DND-41 (cell line): ENCODE measurements around the gene ZFAND6.
A peak's percentile ranks its signal among the peaks of the same experiment; 100 is the strongest.

Experiments
- ATAC-seq: fragments of 200-7000 bp; cut with Tn5 transposase; 3 replicates; pipeline ENCODE4 v1.9.1; 2021; ENCODE audit warnings: low read depth; ENCODE audit not compliant: insufficient read depth
- DNase-seq: peaks from one replicate; pipeline ENCODE4 v3.0.0-alpha.2; 2020
- H2AFZ ChIP-seq: 2 replicates; pipeline ENCODE4 v1.6.0; 2012; ENCODE audit warnings: low read depth, low read length
- H3K27ac ChIP-seq: 2 replicates; pipeline ENCODE4 v1.5.1; 2012; ENCODE audit warnings: low read length, inconsistent platforms
- H3K27me3 ChIP-seq: fragments of 200-600 bp; sonication (generic); 2 replicates; pipeline ENCODE4 v1.6.0; 2012; ENCODE audit warnings: low read length, mild to moderate bottlenecking, inconsistent platforms; ENCODE audit not compliant: insufficient read depth, poor library complexity
- H3K36me3 ChIP-seq: 2 replicates; pipeline ENCODE4 v1.5.1; 2012; ENCODE audit warnings: low read length, inconsistent platforms; ENCODE audit not compliant: insufficient read depth
- H3K4me1 ChIP-seq: 2 replicates; pipeline ENCODE4 v1.5.1; 2012; ENCODE audit warnings: mild to moderate bottlenecking, low read length; ENCODE audit not compliant: insufficient read depth
- H3K4me2 ChIP-seq: 2 replicates; pipeline ENCODE4 v1.6.0; 2012; ENCODE audit warnings: mild to moderate bottlenecking, moderate library complexity, low read length, inconsistent platforms; ENCODE audit not compliant: insufficient read depth
- H3K4me3 ChIP-seq, 2 experiments: fragments of 200-600 bp in 1 of 2; shearing (Covaris generic) in 1 of 2; 2 replicates each; pipeline ENCODE4 v1.5.1; 2012 to 2016; ENCODE audit warnings: inconsistent platforms in 2 of 2, low read length in 2 of 2, mild to moderate bottlenecking in 2 of 2, low read depth in 1 of 2, moderate library complexity in 1 of 2
- H3K79me2 ChIP-seq: 2 replicates; pipeline ENCODE4 v1.6.0; 2012; ENCODE audit warnings: low read length, inconsistent platforms; ENCODE audit not compliant: insufficient read depth
- H3K9ac ChIP-seq: 2 replicates; pipeline ENCODE4 v1.6.0; 2012; ENCODE audit warnings: low read depth, mild to moderate bottlenecking, inconsistent platforms, low read length, moderate library complexity
- H3K9me3 ChIP-seq: 2 replicates; pipeline ENCODE4 v1.5.1; 2012; ENCODE audit warnings: low read length, moderate library complexity, mild to moderate bottlenecking, inconsistent platforms; ENCODE audit not compliant: insufficient read depth, severe bottlenecking
- H4K20me1 ChIP-seq: 2 replicates; pipeline ENCODE4 v1.6.0; 2012; ENCODE audit warnings: low read length; ENCODE audit not compliant: insufficient read depth
- CTCF ChIP-seq: IDR thresholded peaks from 2 replicates; pipeline ENCODE4 v1.5.1; 2012; ENCODE audit warnings: borderline replicate concordance, low read length, moderate library complexity, mild to moderate bottlenecking; ENCODE audit not compliant: poor library complexity, severe bottlenecking; ENCODE audit errors: extremely low read depth
- EZH2 ChIP-seq: IDR thresholded peaks from 3 replicates; pipeline ENCODE4 v1.6.1; 2012; ENCODE audit warnings: borderline replicate concordance, low read depth, mild to moderate bottlenecking, moderate library complexity, low read length, inconsistent platforms; ENCODE audit not compliant: severe bottlenecking

The ZFAND6 gene

GRCh38 chr15:80170596-80170995 lies 111.1 kb downstream of the ZFAND6 start:
- H3K9ac ChIP-seq: no peak overlapping the region
- ATAC-seq (no peak), DNase-seq (no peak)
- no peak overlapping the region for H3K4me2 ChIP-seq
- no peak overlapping the region for H3K27ac ChIP-seq
- H3K27me3 ChIP-seq: no peaks in the 10 kb centered on the region
- H4K20me1 ChIP-seq: no peaks in the 10 kb centered on the region
- no peaks in the 10 kb centered on the region for H3K36me3 ChIP-seq
- no peak overlapping the region for H2AFZ ChIP-seq
- TF ChIP-seq EZH2: no peak
- no peak for TF ChIP-seq CTCF
- H3K79me2 ChIP-seq: no peaks in the 10 kb centered on the region
- H3K9me3 ChIP-seq: no peaks in the 10 kb centered on the region
- no peaks in the 10 kb centered on the region for H3K4me1 ChIP-seq
- no peak overlapping the region for H3K4me3 ChIP-seq

GRCh38 chr15:80171787-80172186 lies 112.3 kb downstream of the ZFAND6 start:
- Histone ChIP-seq H3K27me3 (no peaks in the 10 kb centered on the region), H4K20me1 (no peaks in the 10 kb centered on the region), H3K4me2 (no peak overlapping the region), H3K4me1 (no peaks in the 10 kb centered on the region), H3K79me2 (no peaks in the 10 kb centered on the region), H2AFZ (no peak overlapping the region), H3K36me3 (no peaks in the 10 kb centered on the region), H3K9me3 (no peaks in the 10 kb centered on the region), H3K9ac (no peak overlapping the region), H3K27ac (no peak overlapping the region), H3K4me3 (no peak overlapping the region)
- TF ChIP-seq EZH2: no peak
- no peak for TF ChIP-seq CTCF
- no peak for DNase-seq
- no peak for ATAC-seq

GRCh38 chr15:80172401-80172800 lies 112.9 kb downstream of the ZFAND6 start:
- Histone ChIP-seq H3K36me3 (no peaks in the 10 kb centered on the region), H4K20me1 (no peaks in the 10 kb centered on the region), H3K9me3 (no peaks in the 10 kb centered on the region), H3K4me3 (no peak overlapping the region), H2AFZ (no peak overlapping the region), H3K4me1 (no peaks in the 10 kb centered on the region), H3K9ac (no peak overlapping the region), H3K27ac (no peak overlapping the region), H3K4me2 (no peak overlapping the region), H3K79me2 (no peaks in the 10 kb centered on the region), H3K27me3 (no peaks in the 10 kb centered on the region)
- DNase-seq (no peak), ATAC-seq (no peak)
- no peak for TF ChIP-seq EZH2
- TF ChIP-seq CTCF: no peak

- no peaks in the 10 kb centered on the region for H3K36me3 ChIP-seq
- ATAC-seq: peak; percentile 79
Measured at GRCh38 chr15:80173022-80173759, 113.7 kb downstream of the ZFAND6 start.

More at GRCh38 chr15:80173022-80173759, 113.7 kb downstream of the ZFAND6 start:
- TF ChIP-seq CTCF (peak; percentile 81), EZH2 (no peak)
- peak; percentile 64 for DNase-seq
- Histone ChIP-seq H3K79me2 (no peaks in the 10 kb centered on the region), H3K9me3 (no peaks in the 10 kb centered on the region), H3K4me2 (no peak overlapping the region), H3K4me1 (no peaks in the 10 kb centered on the region), H4K20me1 (no peaks in the 10 kb centered on the region), H3K27ac (no peak overlapping the region), H3K27me3 (no peaks in the 10 kb centered on the region), H3K9ac (no peak overlapping the region), H2AFZ (no peak overlapping the region), H3K4me3 (no peak overlapping the region)
